Measurements from ENCODE around the gene MTCL1. TPM values are rescaled to one million over a fixed set of nuclear protein-coding genes. Genes with fewer than 3 reads are reported as not detected.

MTCL1 gene
- total RNA-seq, 1 experiment from 2014 or later, result 28.3 TPM

- H3K27ac Mint-ChIP-seq (ENCODE audit: unreplicated experiment), result no peak overlapping the region
Measured at GRCh38 chr18:8766559-8767293, 61.4 kb downstream of the MTCL1 start.

GRCh38 chr18:8767340-8767739 is 62.0 kb downstream of the MTCL1 start:
- H3K36me3 Mint-ChIP-seq (ENCODE audit: insufficient read depth, unreplicated experiment), result no peaks in the 10 kb centered on the region
- H3K27me3 Mint-ChIP-seq (ENCODE audit: insufficient read depth, unreplicated experiment), result no peaks in the 10 kb centered on the region
- intact Hi-C loops (cut with micrococcal nuclease; ENCODE audit: unreplicated experiment), result no loop called here
- no peaks in the 10 kb centered on the region for H3K36me3 ChIP-seq (ENCODE audit: control insufficient read depth, insufficient read depth, low read length)
- H3K9me3 Mint-ChIP-seq (ENCODE audit: unreplicated experiment), result no peaks in the 10 kb centered on the region
- POLR2A ChIA-PET, result no interaction called here
- DNase-seq, result no peak
- H3K9me3 ChIP-seq, result no peaks in the 10 kb centered on the region
- no peaks in the 10 kb centered on the region for H3K4me1 ChIP-seq
- no peak overlapping the region for H3K4me3 ChIP-seq (ENCODE audit: low read depth, low read length)
- H3K27ac Mint-ChIP-seq (ENCODE audit: unreplicated experiment), result no peak overlapping the region
- no peaks in the 10 kb centered on the region for H3K27me3 ChIP-seq (replicated peaks; ENCODE audit: control insufficient read depth, insufficient read depth, low read length)
- no peaks in the 10 kb centered on the region for H3K4me1 Mint-ChIP-seq (ENCODE audit: low read depth, unreplicated experiment)
- TF ChIP-seq CTCF (IDR thresholded peaks at IDR 0.05; ENCODE audit: insufficient read depth in 1 of 2, low read depth in 1 of 2, low read length in 1 of 2, severe bottlenecking in 1 of 2, unreplicated experiment in 1 of 2), result no peak
- no peak overlapping the region for H3K4me3 Mint-ChIP-seq (ENCODE audit: unreplicated experiment)
- no TSS peak for BruUV-seq (replicated peaks)
- CTCF ChIA-PET, result no interaction called here

More at GRCh38 chr18:8766559-8767293, 61.4 kb downstream of the MTCL1 start:
- Mint-ChIP-seq H3K36me3 (ENCODE audit: insufficient read depth, unreplicated experiment) (no peaks in the 10 kb centered on the region), H3K9me3 (ENCODE audit: unreplicated experiment) (peaks cover 2% of the 10 kb centered on the region), H3K4me1 (ENCODE audit: low read depth, unreplicated experiment) (no peaks in the 10 kb centered on the region), H3K27me3 (ENCODE audit: insufficient read depth, unreplicated experiment) (no peaks in the 10 kb centered on the region), H3K4me3 (ENCODE audit: unreplicated experiment) (no peak overlapping the region)
- no TSS peak for BruUV-seq (replicated peaks)
- H3K27me3 ChIP-seq (replicated peaks; ENCODE audit: control insufficient read depth, insufficient read depth, low read length), result no peaks in the 10 kb centered on the region
- CTCF ChIA-PET, result no interaction called here
- no peak for TF ChIP-seq CTCF (IDR thresholded peaks at IDR 0.05; ENCODE audit: insufficient read depth in 1 of 2, low read depth in 1 of 2, low read length in 1 of 2, severe bottlenecking in 1 of 2, unreplicated experiment in 1 of 2)
- no peaks in the 10 kb centered on the region for H3K9me3 ChIP-seq
- DNase-seq, result no peak
- H3K4me3 ChIP-seq (ENCODE audit: low read depth, low read length), result no peak overlapping the region
- POLR2A ChIA-PET, result no interaction called here
- intact Hi-C loops (cut with micrococcal nuclease; ENCODE audit: unreplicated experiment), result no loop called here
- H3K36me3 ChIP-seq (ENCODE audit: control insufficient read depth, insufficient read depth, low read length), result no peaks in the 10 kb centered on the region
- H3K4me1 ChIP-seq, result no peaks in the 10 kb centered on the region

- Mint-ChIP-seq H3K27ac (ENCODE audit: unreplicated experiment) (no peak overlapping the region), H3K4me1 (ENCODE audit: low read depth, unreplicated experiment) (no peaks in the 10 kb centered on the region), H3K27me3 (ENCODE audit: insufficient read depth, unreplicated experiment) (no peaks in the 10 kb centered on the region), H3K4me3 (ENCODE audit: unreplicated experiment) (no peak overlapping the region), H3K36me3 (ENCODE audit: insufficient read depth, unreplicated experiment) (no peaks in the 10 kb centered on the region), H3K9me3 (ENCODE audit: unreplicated experiment) (no peaks in the 10 kb centered on the region)
- intact Hi-C loops (cut with micrococcal nuclease; ENCODE audit: unreplicated experiment), result no loop called here
- Histone ChIP-seq H3K36me3 (ENCODE audit: control insufficient read depth, insufficient read depth, low read length) (no peaks in the 10 kb centered on the region), H3K4me3 (ENCODE audit: low read depth, low read length) (no peak overlapping the region), H3K4me1 (no peaks in the 10 kb centered on the region), H3K27me3 (replicated peaks; ENCODE audit: control insufficient read depth, insufficient read depth, low read length) (no peaks in the 10 kb centered on the region), H3K9me3 (no peaks in the 10 kb centered on the region; the same call in 1 of the 2 replicates)
- POLR2A ChIA-PET, result no interaction called here
- CTCF ChIA-PET, result no interaction called here
- no peak for TF ChIP-seq CTCF (IDR thresholded peaks at IDR 0.05; ENCODE audit: insufficient read depth in 1 of 2, low read depth in 1 of 2, low read length in 1 of 2, severe bottlenecking in 1 of 2, unreplicated experiment in 1 of 2)
- no TSS peak for BruUV-seq (replicated peaks)
- no peak for DNase-seq
Measured at GRCh38 chr18:8769509-8770095, 64.2 kb downstream of the MTCL1 start.
